Daoy (cell line): ENCODE measurements around the gene HLA-DRB1. TPM values are rescaled to one million over a fixed set of nuclear protein-coding genes. Genes with fewer than 3 reads are reported as not detected.
A peak's percentile ranks its signal among the peaks of the same experiment; 100 is the strongest.
"Not testable (repeated sequence)": the region's sequence is repeated elsewhere in the genome, so short reads cannot be mapped to it uniquely, and the experiment has no call there.

Source experiments
- DNase-seq: peaks from one replicate; pipeline ENCODE4 v3.0.0-alpha.2; 2015; ENCODE audit warnings: low read depth
- total RNA-seq: library from RNA; depleted of rRNA; stranded (reverse); fragments of >200 nt; shearing (Covaris generic); gene quantifications from 2 replicates; pipeline ENCODE4 v1.2.3, GENCODE V29; 2014; rRNA removed

HLA-DRB1 gene
- total RNA-seq, 1 experiment from 2014 or later: 0.34 TPM

DNA sequence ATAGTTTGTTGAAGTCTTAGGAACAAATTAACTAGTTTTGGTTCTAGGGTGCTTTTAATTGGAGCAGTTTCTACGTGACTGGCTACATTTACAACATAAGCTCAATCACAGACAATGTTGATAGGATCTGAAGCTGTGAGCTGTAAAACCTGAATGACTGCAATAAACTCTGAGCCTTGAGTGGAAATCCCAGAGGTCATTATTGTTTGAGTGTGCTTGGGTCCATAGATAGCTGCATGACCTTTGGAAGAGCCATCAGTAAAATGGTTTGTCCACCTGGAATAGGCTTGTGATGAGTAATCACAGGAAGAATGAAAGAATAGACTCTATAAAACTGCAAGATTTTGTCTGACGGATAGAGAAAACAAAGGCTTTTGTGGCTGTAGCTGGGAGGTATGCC is 26.7 kb downstream of the HLA-DRB1 start:
- no peak for DNase-seq

DNA sequence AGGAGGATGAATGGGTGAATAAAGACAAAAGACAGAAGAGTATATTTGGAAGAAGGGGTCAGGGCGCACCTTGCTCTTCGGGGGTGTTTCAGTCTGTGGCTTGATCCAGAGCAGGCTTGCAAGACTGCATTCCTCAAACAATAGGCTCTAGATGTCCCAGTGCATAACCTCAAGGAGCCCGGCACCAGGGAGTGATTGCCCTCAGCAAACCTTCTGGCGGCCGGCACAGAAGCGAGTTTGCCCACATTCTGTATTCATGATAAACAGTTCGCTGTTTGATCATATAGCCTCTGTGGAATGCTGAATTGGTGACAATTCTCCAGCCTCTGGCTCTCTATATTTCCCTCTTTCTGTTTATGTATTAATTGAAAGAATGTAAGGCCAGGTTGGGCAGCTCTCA is 29.9 kb downstream of the HLA-DRB1 start:
- no peak for DNase-seq

DNA sequence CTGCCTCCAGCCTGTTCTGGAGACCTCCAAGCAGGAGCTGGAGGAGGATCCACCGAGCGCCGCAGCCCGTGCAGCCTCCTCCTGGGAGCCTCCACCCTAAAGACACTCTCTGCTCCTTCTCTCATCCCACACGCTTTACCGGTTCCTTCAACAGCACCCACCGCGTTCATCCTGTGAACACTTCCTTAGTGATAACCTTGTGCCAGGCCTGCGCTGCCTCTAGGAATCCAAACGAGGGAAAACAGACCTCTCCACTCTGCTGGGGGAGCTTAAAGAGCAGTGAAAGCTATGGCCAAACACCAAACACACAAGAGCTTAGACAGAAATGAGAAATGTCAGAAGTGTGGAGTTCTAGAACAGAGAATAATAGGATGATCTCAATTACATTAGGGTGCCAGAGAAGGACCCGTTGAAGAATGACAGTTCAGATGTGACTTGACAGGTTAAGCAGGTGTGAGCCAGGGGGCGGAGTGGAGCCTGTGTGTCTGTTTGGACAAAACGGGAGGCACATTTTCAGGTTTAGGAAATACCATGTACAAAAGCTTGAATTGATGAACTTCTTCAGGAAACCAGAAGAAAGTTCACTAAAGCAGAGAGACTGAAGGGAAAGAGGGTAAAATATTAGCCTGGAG is 31.1 kb downstream of the HLA-DRB1 start:
- no peak for DNase-seq

DNA sequence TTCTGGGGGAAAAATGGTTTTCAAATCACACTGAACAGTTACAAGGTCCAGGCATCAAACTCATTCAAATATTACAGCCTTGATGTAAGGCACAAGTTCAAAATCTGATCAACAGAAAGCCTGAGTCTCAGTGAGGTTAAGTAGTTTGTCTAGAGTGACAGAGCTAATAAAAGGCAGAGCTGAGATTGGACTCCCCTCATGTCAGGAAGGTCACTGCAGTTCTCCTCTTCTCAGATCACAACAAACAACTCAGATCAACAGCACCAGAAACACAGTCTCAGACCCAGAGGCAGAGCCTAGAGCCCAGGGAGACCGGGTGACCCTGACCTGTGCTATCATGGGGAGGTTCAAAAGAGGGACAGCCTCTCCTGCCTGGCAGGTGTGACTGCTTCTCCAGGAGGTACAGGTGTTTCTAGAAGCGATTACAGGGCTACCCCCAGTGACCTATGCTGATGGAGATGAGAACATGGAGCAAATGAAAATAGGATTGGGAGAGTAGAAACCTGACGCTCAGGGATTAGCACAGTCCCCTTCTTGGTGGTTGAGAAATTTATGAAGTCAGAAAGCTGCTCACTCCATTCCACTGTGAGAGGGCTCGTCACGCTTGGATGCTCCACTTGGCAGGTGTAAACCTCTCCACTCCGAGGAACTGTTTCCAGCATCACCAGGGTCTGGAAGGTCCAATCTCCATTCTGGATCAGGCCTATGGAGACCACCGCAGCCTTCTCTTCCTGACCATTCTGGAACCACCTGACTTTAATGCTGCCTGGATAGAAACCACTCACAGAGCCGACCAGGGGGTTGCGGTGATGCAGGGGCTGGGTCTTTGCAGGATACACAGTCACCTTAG is 35.3 kb downstream of the HLA-DRB1 start:
- DNase-seq: no peak

DNA sequence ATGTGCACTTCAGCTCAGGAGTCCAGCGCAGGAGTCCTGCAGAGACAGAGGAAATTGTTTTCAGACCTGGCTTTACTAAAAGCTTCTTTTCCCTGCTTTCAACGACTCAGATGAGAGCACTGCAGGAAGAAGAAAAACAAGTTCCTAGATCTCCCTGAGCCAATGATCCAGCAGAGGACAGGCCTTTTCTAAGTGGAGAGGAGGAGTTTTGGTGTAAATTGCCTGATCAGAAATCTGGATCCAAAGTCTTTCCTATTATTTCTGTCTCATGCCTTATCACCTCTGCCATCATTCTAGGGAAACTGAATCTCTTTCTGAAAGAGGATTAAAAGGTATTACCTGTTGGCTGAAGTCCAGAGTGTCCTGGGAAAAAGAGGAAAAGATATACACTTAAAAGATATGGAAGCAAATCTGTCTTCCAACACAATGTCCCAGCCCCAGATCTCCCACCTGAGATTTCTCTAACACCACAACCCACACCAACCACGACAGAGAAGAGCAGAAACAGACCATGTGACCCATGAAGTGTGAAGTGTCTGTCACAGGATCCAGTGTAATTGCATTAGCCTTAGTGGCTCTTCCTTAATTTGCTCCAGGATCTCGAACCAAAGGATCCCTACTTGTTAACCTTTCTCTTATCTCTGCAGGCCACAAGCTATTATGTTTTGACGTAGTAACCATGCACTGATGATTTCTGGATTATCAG is 36.5 kb downstream of the HLA-DRB1 start:
- no peak for DNase-seq

DNA sequence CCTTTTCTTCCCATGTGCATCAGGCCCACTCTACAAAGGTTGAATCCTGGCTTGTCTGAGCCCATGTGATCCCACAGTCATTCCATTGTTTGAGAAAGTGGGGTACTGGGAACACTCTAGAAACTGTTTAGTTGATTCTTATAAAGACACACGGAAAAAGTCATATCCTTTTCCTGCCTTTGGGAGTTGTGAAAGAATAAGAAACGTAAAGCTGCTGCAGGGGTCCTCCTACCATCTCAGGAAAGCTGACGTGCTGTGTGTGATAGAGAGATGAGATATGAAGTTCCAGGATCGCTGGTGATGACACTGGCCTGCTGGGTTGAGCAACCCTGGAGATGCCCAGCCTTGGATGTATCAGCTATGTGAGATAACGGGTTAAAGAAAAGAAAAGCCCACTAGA is 38.2 kb downstream of the HLA-DRB1 start:
- no peak for DNase-seq

DNA sequence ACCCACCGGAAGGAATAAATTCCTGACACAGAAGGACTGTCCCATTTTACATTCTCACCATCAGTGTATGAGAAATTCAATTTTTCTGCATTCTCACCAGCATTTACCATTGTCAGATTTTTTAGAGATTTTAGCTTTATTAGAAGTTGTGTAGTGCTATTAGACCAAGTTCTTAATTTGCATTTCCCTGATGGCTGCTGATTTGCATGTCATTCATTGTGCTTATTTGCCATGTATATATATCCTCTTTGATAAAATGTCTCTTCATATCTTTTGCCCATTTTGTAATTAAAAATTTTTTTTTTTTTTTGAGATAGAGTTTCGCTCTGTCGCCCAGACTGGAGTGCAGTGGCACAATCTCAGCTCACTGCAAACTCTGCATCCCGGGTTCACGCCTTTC is 49.8 kb downstream of the HLA-DRB1 start:
- DNase-seq: no peak

DNA sequence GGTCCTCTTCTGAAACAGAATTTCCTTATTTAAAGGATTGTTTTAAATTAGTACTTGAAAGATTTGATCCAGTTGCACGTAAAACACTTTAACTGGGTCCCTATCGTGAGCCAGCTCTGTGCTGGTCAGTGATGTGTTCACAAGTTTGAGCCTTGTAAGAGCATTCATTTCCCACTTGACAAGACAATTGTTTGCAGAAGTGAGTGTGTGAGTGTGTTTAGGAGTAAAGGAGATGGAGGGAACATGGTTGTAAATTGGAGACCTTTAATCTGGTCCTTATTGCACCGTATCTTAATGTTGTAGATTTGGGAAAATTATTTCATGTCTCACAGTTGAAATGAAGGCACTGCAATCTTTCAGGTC is 59.2 kb downstream of the HLA-DRB1 start:
- DNase-seq: not testable (repeated sequence)

DNA sequence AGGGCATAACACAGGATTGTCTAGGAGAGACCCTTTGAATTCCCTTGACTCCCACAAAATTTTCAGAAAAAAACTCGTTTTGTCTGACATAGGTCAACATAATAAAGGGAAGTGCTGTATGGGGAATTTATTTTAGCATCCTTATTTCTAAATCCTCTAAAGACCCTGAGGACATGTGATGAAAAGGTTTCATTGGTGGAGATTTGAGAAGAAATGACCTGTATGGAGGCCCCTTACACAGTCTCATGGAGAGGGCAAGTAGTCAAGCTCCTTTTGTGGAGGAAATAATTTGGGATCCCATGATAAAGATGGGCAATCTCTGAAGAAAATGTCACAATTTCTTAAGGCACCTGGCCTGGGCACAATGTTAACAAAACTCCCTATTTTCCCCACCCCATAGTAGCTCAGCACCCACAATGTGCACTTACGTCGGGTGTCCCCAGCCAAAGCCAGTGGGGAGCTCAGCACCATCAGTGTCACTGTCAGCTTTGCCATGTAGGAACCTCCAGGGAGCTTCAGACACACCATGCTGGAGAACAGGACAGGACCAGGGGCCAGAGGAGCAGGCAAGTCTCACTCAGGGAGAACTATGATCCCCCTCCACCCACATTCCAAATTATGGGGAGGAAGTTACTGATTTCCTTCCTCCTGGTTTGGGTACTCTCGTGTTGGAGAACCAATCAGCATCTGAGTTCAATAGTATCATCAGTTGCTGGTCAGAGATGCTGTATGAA is 59.8 kb downstream of the HLA-DRB1 start, which contains the start of gene HLA-DRB5:
HLA-DRB5 (minus strand) TSS at position 591 of the 734 bp plus-strand sequence; CDS start at position 528, 63 bp downstream.
- peak; percentile 5 for DNase-seq

Other genes with a start within 250 kb of the HLA-DRB1 start
- gene TSBP1, start 217.9 kb downstream of the HLA-DRB1 start, total RNA-seq: not detected in 2 replicates
- gene BTNL2, start 182.7 kb downstream of the HLA-DRB1 start, total RNA-seq: not detected in 2 replicates
- gene HLA-DRA, start 150.0 kb downstream of the HLA-DRB1 start, total RNA-seq: 0.46 and 2.2 TPM in 2 replicates
- gene HLA-DRB5, start 59.6 kb downstream of the HLA-DRB1 start, total RNA-seq: not detected in 2 replicates
- 0.27 and 0.40 TPM in 2 replicates for gene HLA-DQA1, start 47.6 kb upstream of the HLA-DRB1 start, total RNA-seq
- gene HLA-DQB1, start 76.8 kb upstream of the HLA-DRB1 start, total RNA-seq: 0.23 and 0.51 TPM in 2 replicates
- not detected in 2 replicates for gene HLA-DQA2, start 151.5 kb upstream of the HLA-DRB1 start, total RNA-seq
- gene HLA-DQB2, start 173.7 kb upstream of the HLA-DRB1 start, total RNA-seq: not detected in 2 replicates
- gene HLA-DOB, start 227.2 kb upstream of the HLA-DRB1 start, total RNA-seq: 0.63 TPM in 1 of 2 replicates, not detected in the other
- gene TAP2, start 248.9 kb upstream of the HLA-DRB1 start, total RNA-seq: 41.9 and 183 TPM in 2 replicates